Spleen (tissue), 11 donors: ENCODE results near the gene GNAI2. TPM values are rescaled to one million over a fixed set of nuclear protein-coding genes. Genes with fewer than 3 reads are reported as not detected.
A peak's percentile ranks its signal among the peaks of the same experiment; 100 is the strongest.

Source experiments
- DNase-seq: peaks from one replicate; pipeline ENCODE4 v3.0.0-alpha.2; 2020
- H3K27ac ChIP-seq, 8 donors: fragments of 200-600 bp; sonication (generic) in 7 of 8; 1 replicate in 4 of 8; 2 replicates in 4 of 8; pipeline versions ENCODE4 v1.5.0 to v1.8.0; 2016 to 2021; ENCODE audit warnings: inconsistent platforms in 4 of 8, mild to moderate bottlenecking in 4 of 8, moderate library complexity in 1 of 8
- H3K27me3 ChIP-seq, 7 donors: fragments of 200-600 bp; sonication (generic) in 6 of 7; replicated peaks in 1 of 7; 1 replicate in 4 of 7; 2 replicates in 3 of 7; pipeline versions ENCODE4 v1.5.0 to v1.8.0; 2016 to 2021; ENCODE audit warnings: inconsistent platforms in 3 of 7, mild to moderate bottlenecking in 1 of 7
- H3K36me3 ChIP-seq, 6 donors: fragments of 200-600 bp; sonication (generic) in 5 of 6; 1 replicate in 4 of 6; 2 replicates in 2 of 6; pipeline versions ENCODE4 v1.5.0 to v1.8.0; 2016 to 2021; ENCODE audit warnings: inconsistent platforms in 2 of 6
- H3K4me1 ChIP-seq, 6 donors: fragments of 200-600 bp; sonication (generic) in 5 of 6; 1 replicate in 3 of 6; 2 replicates in 3 of 6; pipeline versions ENCODE4 v1.5.0 to v1.8.0; 2016 to 2021; ENCODE audit warnings: inconsistent platforms in 3 of 6
- H3K4me3 ChIP-seq, 8 donors: fragments of 200-600 bp; sonication (generic) in 7 of 8; 1 replicate in 4 of 8; 2 replicates in 4 of 8; pipeline versions ENCODE4 v1.5.0 to v1.8.0; 2016 to 2021; ENCODE audit warnings: inconsistent platforms in 4 of 8, mild to moderate bottlenecking in 4 of 8, moderate library complexity in 2 of 8
- H3K9me3 ChIP-seq, 8 donors: fragments of 200-600 bp; sonication (generic) in 7 of 8; 1 replicate in 4 of 8; 2 replicates in 4 of 8; pipeline versions ENCODE4 v1.5.0 to v1.8.0; 2016 to 2021; ENCODE audit warnings: inconsistent platforms in 4 of 8
- CTCF ChIP-seq, 11 experiments: fragments of 200-600 bp in 7 of 11; fragments of 450-650 bp in 4 of 11; sonication (generic) in 4 of 11; IDR thresholded peaks in 8 of 11; conservative IDR thresholded peaks in 3 of 11; 1 replicate in 7 of 11; 2 replicates in 4 of 11; pipeline versions ENCODE4 v1.4.0 to v1.8.0; 2016 to 2021; ENCODE audit warnings: antibody characterized with exemption in 11 of 11, inconsistent platforms in 4 of 11, mild to moderate bottlenecking in 1 of 11
- POLR2A ChIP-seq, 3 donors: fragments of 450-650 bp; IDR thresholded peaks; one replicate each; pipeline ENCODE4 v1.5.1; 2017; ENCODE audit warnings: antibody characterized with exemption in 3 of 3, mild to moderate bottlenecking in 1 of 3
- POLR2AphosphoS5 ChIP-seq, 3 donors: sonication (generic); formaldehyde crosslinking; IDR thresholded peaks; one replicate each; pipeline ENCODE4 v1.5.1; 2017; ENCODE audit warnings: antibody characterized with exemption in 3 of 3
- WGBS, 5 donors: extraction: QIAGEN DNeasy Blood & Tissue Kit in 3 of 5; methylation state at CpG; one replicate each; pipeline versions ENCODE4 v1.1.5 to v1.1.7; 2013 to 2018; 5-methylcytosine and 5-hydroxymethylcytosine counted together
- intact Hi-C: fragments of 100-400 bp; cut with DNase I; formaldehyde crosslinking; loops from one replicate; pipeline ENCODE4 v1.15.0; 2023; ENCODE audit warnings: low total_unique reads
- polyA plus RNA-seq, 3 donors: library from polyadenylated mRNA; stranded (reverse); fragments of 200-250 nt; gene quantifications; one replicate each; pipeline ENCODE4 v1.2.1, GENCODE V29; 2013
- total RNA-seq, 7 donors: library from RNA; depleted of rRNA in 3 of 7; stranded (reverse); fragments of >200 nt in 3 of 7; fragmentation: NEBNext Ultra II Directional in 4 of 7; extraction: Animal tissue kit (Norgen Biotek cat#: 25700) in 4 of 7; gene quantifications; one replicate each; pipeline versions ENCODE4 v1.1.0 to v1.2.1, GENCODE V29; 2016 to 2021
- donor health status: healthy with polysubstance abuse.
- donor health status: DM: no; HTN: no; CAD: no; lungs with moderate emphysema.
- donor health status: DM: no; HTN: no; CAD: no.
- donor health status: Bipolar disorder and iron deficiency.
- donor health status: healthy.
- donor health status: DM: no; HTN: no; CAD: no.
- donor health status: DM: yes; HTN: yes; CAD: no.

Gene GNAI2
- total and polyA plus RNA-seq, 10 donors: 147 to 466 (median 360) TPM

- Histone ChIP-seq H3K27ac (peak overlapping the region in 7 of 8 donors; percentile 23 to 92 (median 55)), H3K9me3 (no peaks in the 10 kb centered on the region), H3K27me3 (no peaks in the 10 kb centered on the region), H3K4me1 (peaks cover 9 to 81% (median 59%) of the 10 kb centered on the region in 6 donors), H3K36me3 (no peaks in the 10 kb centered on the region), H3K4me3 (peak overlapping the region in 1 of 8 donors; percentile 39)
- peak; percentile 81 for DNase-seq
- TF ChIP-seq POLR2AphosphoS5 (IDR thresholded peaks at IDR 0.05): no peak
- TF ChIP-seq POLR2A (IDR thresholded peaks at IDR 0.05): no peak
- no peak for TF ChIP-seq CTCF (IDR thresholded peaks at IDR 0.05 in 8 of 11, conservative IDR thresholded peaks at IDR 0.05 in 3 of 11)
- 50 to 71% (median 64%) methylated on average over 7 to 8 of the region's 8 CpGs for WGBS, 5 donors
- intact Hi-C loops: loop anchor here (10.0 kb wide), 1 partner anchor 95 kb away; the partner anchor contains the start of genes HYAL2 and TUSC2
Measured at GRCh38 chr3:50230104-50230793, 5.8 kb upstream of the GNAI2 start.

- Histone ChIP-seq H3K4me3 (peak overlapping the region in 1 of 8 donors; percentile 39), H3K27me3 (no peaks in the 10 kb centered on the region), H3K4me1 (peaks cover 11 to 84% (median 61%) of the 10 kb centered on the region in 6 donors), H3K27ac (peak overlapping the region in 5 of 8 donors; percentile 54 to 92 (median 62)), H3K9me3 (no peaks in the 10 kb centered on the region), H3K36me3 (no peaks in the 10 kb centered on the region)
- intact Hi-C loops: loop anchor here (10.0 kb wide), 1 partner anchor 94 kb away; the partner anchor contains the start of genes HYAL2 and TUSC2
- TF ChIP-seq CTCF (IDR thresholded peaks at IDR 0.05 in 8 of 11, conservative IDR thresholded peaks at IDR 0.05 in 3 of 11): no peak
- 83 to 93% (median 87%) methylated on average over 4 of the region's 4 CpGs for WGBS, 5 donors
- no peak for DNase-seq
Measured at GRCh38 chr3:50230794-50231125, 5.2 kb upstream of the GNAI2 start.

GRCh38 chr3:50231581-50231980 is 4.4 kb upstream of the GNAI2 start:
- Histone ChIP-seq H3K27me3 (no peaks in the 10 kb centered on the region), H3K27ac (no peak overlapping the region), H3K4me1 (peaks cover 9 to 76% (median 53%) of the 10 kb centered on the region in 6 donors), H3K36me3 (no peaks in the 10 kb centered on the region), H3K4me3 (no peak overlapping the region), H3K9me3 (no peaks in the 10 kb centered on the region)
- DNase-seq: no peak
- intact Hi-C loops: loop anchor here (10.0 kb wide), 1 partner anchor 93 kb away; the partner anchor contains the start of genes HYAL2 and TUSC2
- WGBS, 5 donors: 76 to 94% (median 89%) methylated on average over 5 of the region's 5 CpGs
- TF ChIP-seq POLR2AphosphoS5 (IDR thresholded peaks at IDR 0.05) (no peak), POLR2A (IDR thresholded peaks at IDR 0.05) (no peak), CTCF (IDR thresholded peaks at IDR 0.05 in 8 of 11, conservative IDR thresholded peaks at IDR 0.05 in 3 of 11) (no peak)

- H3K36me3 ChIP-seq: no peaks in the 10 kb centered on the region
- H3K27me3 ChIP-seq: no peaks in the 10 kb centered on the region
- intact Hi-C loops: loop anchor here (10.0 kb wide), 1 partner anchor 92 kb away; the partner anchor contains the start of genes HYAL2 and TUSC2
- 82 to 89% (median 87%) methylated on average over 3 of the region's 3 CpGs for WGBS, 5 donors
- peaks cover 4 to 69% (median 47%) of the 10 kb centered on the region in 6 donors for H3K4me1 ChIP-seq
- no peak overlapping the region for H3K27ac ChIP-seq
- H3K9me3 ChIP-seq: no peaks in the 10 kb centered on the region
- TF ChIP-seq CTCF (IDR thresholded peaks at IDR 0.05 in 8 of 11, conservative IDR thresholded peaks at IDR 0.05 in 3 of 11) (no peak), POLR2A (IDR thresholded peaks at IDR 0.05) (no peak), POLR2AphosphoS5 (IDR thresholded peaks at IDR 0.05) (no peak)
- no peak for DNase-seq
- H3K4me3 ChIP-seq: no peak overlapping the region
Measured at GRCh38 chr3:50232303-50232702, 3.7 kb upstream of the GNAI2 start.
